K562 (cell line): ENCODE results near the gene IL12RB1. TPM values are rescaled to one million over a fixed set of nuclear protein-coding genes. Genes with fewer than 3 reads are reported as not detected.

Source experiments
- DNMT1 ChIP-seq: fragments of 450-650 bp; IDR thresholded peaks from 2 replicates; pipeline ENCODE4 v1.6.1; 2016; ENCODE audit warnings: antibody characterized with exemption, mild to moderate bottlenecking
- ETV6 ChIP-seq, 3 experiments: fragments of 150-350 bp in 1 of 3; sonication (generic) in 1 of 3; formaldehyde crosslinking in 1 of 3; IDR thresholded peaks; 2 replicates each; pipeline versions ENCODE4 v1.6.1 to v1.8.0; 2014 to 2022; ENCODE audit warnings: borderline replicate concordance in 2 of 3, low read depth in 2 of 3, antibody characterized with exemption in 1 of 3, low read length in 1 of 3, mild to moderate bottlenecking in 1 of 3, missing genetic modification reagents in 1 of 3
- GTF3C2 ChIP-seq: IDR thresholded peaks from 3 replicates; pipeline ENCODE4 v1.6.1; 2011; ENCODE audit warnings: borderline replicate concordance, mild to moderate bottlenecking, moderate library complexity; ENCODE audit not compliant: insufficient read length; ENCODE audit errors: extremely low read depth
- HCFC1 ChIP-seq: IDR thresholded peaks from 2 replicates; pipeline ENCODE4 v1.6.1; 2012; ENCODE audit warnings: low read depth, low read length, improper control_type of control experiment
- HIVEP1 ChIP-seq: fragments of 250-450 bp; sonication (Bioruptor Pico); IDR thresholded peaks from 2 replicates; pipeline ENCODE4 v1.4.0; 2020; ENCODE audit warnings: mild to moderate bottlenecking
- HOMEZ ChIP-seq: fragments of 250-450 bp; sonication (Bioruptor Pico); IDR thresholded peaks from 2 replicates; pipeline ENCODE4 v1.4.0; 2020; ENCODE audit warnings: mild to moderate bottlenecking, moderate library complexity
- JUNB ChIP-seq: fragments of 450-650 bp; formaldehyde crosslinking; conservative IDR thresholded peaks from 2 replicates; pipeline ENCODE4 v1.4.0; 2020; ENCODE audit warnings: mild to moderate bottlenecking
- MITF ChIP-seq: IDR thresholded peaks from 2 replicates; pipeline ENCODE4 v1.6.1; 2014; ENCODE audit warnings: antibody characterized with exemption
- NEUROD1 ChIP-seq: fragments of 150-350 bp; IDR thresholded peaks from 2 replicates; pipeline ENCODE4 v1.6.1; 2014; ENCODE audit warnings: borderline replicate concordance, low read length, low read depth; ENCODE audit not compliant: partially characterized antibody
- PTRF ChIP-seq: fragments of 450-650 bp; IDR thresholded peaks from 2 replicates; pipeline ENCODE4 v1.6.1; 2016; ENCODE audit warnings: mild to moderate bottlenecking, missing genetic modification characterization, missing compliant biosample characterization
- SIN3B ChIP-seq: fragments of 450-650 bp; IDR thresholded peaks from 2 replicates; pipeline ENCODE4 v1.6.1; 2017; ENCODE audit warnings: low read depth, mild to moderate bottlenecking, moderate library complexity
- TCF7L2 ChIP-seq: fragments of 150-350 bp; IDR thresholded peaks from 2 replicates; pipeline ENCODE4 v1.6.1; 2016; ENCODE audit warnings: low read depth, mild to moderate bottlenecking, low read length, moderate library complexity
- ZKSCAN8 ChIP-seq: fragments of 200-800 bp; sonication (Bioruptor generic); IDR thresholded peaks from 2 replicates; pipeline ENCODE4 v1.6.1; 2016; ENCODE audit warnings: missing genetic modification characterization, missing compliant biosample characterization
- ZNF146 ChIP-seq: IDR thresholded peaks from one replicate; pipeline ENCODE4 v1.6.1; 2018; ENCODE audit warnings: missing compliant biosample characterization; ENCODE audit not compliant: unreplicated experiment
- ZNF253 ChIP-seq: fragments of 250-450 bp; sonication (Bioruptor Pico); conservative IDR thresholded peaks from 2 replicates; pipeline ENCODE4 v1.6.1; 2021; ENCODE audit warnings: mild to moderate bottlenecking
- ZNF280B ChIP-seq: fragments of 250-450 bp; sonication (Bioruptor Pico); IDR thresholded peaks from 2 replicates; pipeline ENCODE4 v1.5.1; 2021; ENCODE audit warnings: mild to moderate bottlenecking
- ZNF449 ChIP-seq: fragments of 250-450 bp; sonication (Bioruptor Pico); IDR thresholded peaks from 2 replicates; pipeline ENCODE4 v1.8.0; 2022; ENCODE audit warnings: moderate library complexity, mild to moderate bottlenecking, inconsistent platforms
- ZNF695 ChIP-seq: fragments of 450-650 bp; formaldehyde crosslinking; IDR thresholded peaks from 2 replicates; pipeline ENCODE4 v1.4.0; 2020; ENCODE audit warnings: mild to moderate bottlenecking, moderate library complexity
- polyA plus RNA-seq, 8 experiments: library from polyadenylated mRNA; depleted of rRNA in 4 of 8; stranded (reverse) in 5 of 8; unstranded in 3 of 8; fragments of >200 nt; fragmentation: Nextera tagmentation in 2 of 8; fragmentation: Illumina TruSeq in 1 of 8; extraction: Ambion mirVana in 2 of 8; extraction: Trizol in 1 of 8; gene quantifications; 2 replicates each; pipeline versions ENCODE4 v1.2.1 to v1.2.3, GENCODE V29; 2011 to 2014; ENCODE audit warnings: inconsistent platforms in 1 of 8, missing spikeins in 1 of 8
- total RNA-seq, 7 experiments: library from RNA; depleted of rRNA in 6 of 7; stranded (reverse); fragments of >200 nt in 6 of 7; fragmentation: Illumina TruSeq in 2 of 7; extraction: Trizol in 2 of 7; gene quantifications; 2 replicates each; pipeline versions ENCODE4 v1.2.1 to v1.2.3, GENCODE V29; 2011 to 2021; ENCODE audit warnings: low replicate concordance in 1 of 7

Gene IL12RB1
- total and polyA plus RNA-seq, 9 of the 15 experiments (the other 6 are each of a cell fraction or from before 2014, with no cell fraction given) = 0.04 to 0.07 (median 0.06) TPM; not detected in 5

- no peak for TF ChIP-seq ZNF449
- peak; percentile 48 for TF ChIP-seq NEUROD1
- no peak for TF ChIP-seq HOMEZ
- TF ChIP-seq HIVEP1 = no peak
- TF ChIP-seq JUNB (CRISPR knock-in tag) = no peak
- TF ChIP-seq HCFC1 = no peak
- TF ChIP-seq GTF3C2 = no peak
- TF ChIP-seq MITF = no peak
- no peak for TF ChIP-seq ETV6 (IDR thresholded peaks at IDR 0.05; ENCODE audit: borderline replicate concordance in 1 of 2, low read depth in 2 of 2, low read length in 1 of 2)
- TF ChIP-seq ETV6 (CRISPR knock-in tag; IDR thresholded peaks at IDR 0.05; ENCODE audit: borderline replicate concordance) = no peak
- no peak for TF ChIP-seq ZNF146
- no peak for TF ChIP-seq SIN3B
- TF ChIP-seq DNMT1 = no peak
- TF ChIP-seq ZNF695 (CRISPR knock-in tag) = no peak
- TF ChIP-seq ZNF280B = no peak
- no peak for TF ChIP-seq ZKSCAN8
- no peak for TF ChIP-seq ZNF253
- no peak for TF ChIP-seq TCF7L2
- no peak for TF ChIP-seq PTRF (tag)
These were observed 28.3 kb downstream of the IL12RB1 start (continued) for GRCh38 chr19:18058208-18059009.
